ENCODE data around the gene CCNJ. TPM values are rescaled to one million over a fixed set of nuclear protein-coding genes. Genes with fewer than 3 reads are reported as not detected.

CCNJ gene
- total and polyA plus RNA-seq, 8 donors = 1.5 to 3.8 (median 2.5) TPM

DNA sequence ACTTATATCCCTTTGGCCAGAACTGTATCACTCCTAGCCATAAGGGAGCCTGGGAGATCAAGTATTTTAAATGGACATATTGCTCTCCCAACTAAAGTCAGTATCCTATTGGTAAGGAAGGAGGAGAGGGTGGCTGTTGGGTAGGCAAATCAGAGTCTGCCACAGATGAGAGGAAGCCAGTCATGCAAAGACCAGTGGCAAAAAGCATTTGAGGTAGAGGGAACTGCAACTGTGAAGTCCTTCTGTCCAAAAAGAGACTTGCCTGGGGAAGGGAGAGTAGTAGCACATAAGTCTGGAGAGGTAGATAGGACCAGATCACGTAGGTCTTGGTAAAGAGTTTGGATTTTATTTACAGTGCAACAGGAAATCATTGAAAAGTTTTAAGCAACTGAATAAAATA is 8.8 kb upstream of the CCNJ start:
- H3K4me1 ChIP-seq = no peaks in the 10 kb centered on the region
- no peak overlapping the region for H3K4me3 ChIP-seq
- H3K27ac ChIP-seq = no peak overlapping the region
- WGBS, 2 donors = 89 to 93% methylated on average over 1 of the region's 1 CpG
- FAIRE-seq (no peak), ATAC-seq (no peak), DNase-seq (no peak)
- no peaks in the 10 kb centered on the region for H3K27me3 ChIP-seq
- intact Hi-C loops (cut with DNase I) = no loop called here
- TF ChIP-seq CTCF (IDR thresholded peaks at IDR 0.05) = no peak
- H3K36me3 ChIP-seq = no peaks in the 10 kb centered on the region
- H3K9me3 ChIP-seq = no peaks in the 10 kb centered on the region

- Histone ChIP-seq H3K27ac (no peak overlapping the region), H3K4me1 (peaks cover 0 to 6% (median 0%) of the 10 kb centered on the region in 3 donors), H3K9me3 (no peaks in the 10 kb centered on the region), H3K36me3 (no peaks in the 10 kb centered on the region), H3K27me3 (no peaks in the 10 kb centered on the region), H3K4me3 (no peak overlapping the region)
- ATAC-seq (no peak), DNase-seq (no peak), FAIRE-seq (no peak)
- TF ChIP-seq CTCF (IDR thresholded peaks at IDR 0.05) = no peak
- 80 to 84% methylated on average over 4 of the region's 4 CpGs for WGBS, 2 donors
- intact Hi-C loops (cut with DNase I) = no loop called here
These were observed 4.7 kb upstream of the CCNJ start for GRCh38 chr10:96038476-96039387.

DNA sequence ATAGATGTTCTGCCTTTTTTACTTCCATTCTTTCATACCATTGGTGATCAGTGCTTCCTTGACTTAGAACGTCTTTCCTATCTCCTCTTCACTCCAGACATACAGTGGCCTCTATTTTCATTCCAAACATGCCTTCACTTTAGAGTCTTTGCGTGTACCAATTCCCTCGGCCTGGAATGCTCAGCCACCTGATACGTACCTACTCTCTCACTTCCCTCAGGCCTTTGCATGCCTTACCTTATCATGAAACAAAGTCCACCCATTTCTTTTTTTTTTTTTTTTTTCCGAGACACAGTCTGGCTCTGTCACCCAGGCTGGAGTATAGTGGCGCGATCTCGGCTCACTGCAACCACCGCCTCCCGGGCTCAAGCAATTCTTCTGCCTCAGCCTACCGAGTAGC is 2.2 kb upstream of the CCNJ start:
- 92 to 93% methylated on average over 11 of the region's 11 CpGs for WGBS, 2 donors
- no peak for ATAC-seq
- intact Hi-C loops (cut with DNase I) = no loop called here

DNA sequence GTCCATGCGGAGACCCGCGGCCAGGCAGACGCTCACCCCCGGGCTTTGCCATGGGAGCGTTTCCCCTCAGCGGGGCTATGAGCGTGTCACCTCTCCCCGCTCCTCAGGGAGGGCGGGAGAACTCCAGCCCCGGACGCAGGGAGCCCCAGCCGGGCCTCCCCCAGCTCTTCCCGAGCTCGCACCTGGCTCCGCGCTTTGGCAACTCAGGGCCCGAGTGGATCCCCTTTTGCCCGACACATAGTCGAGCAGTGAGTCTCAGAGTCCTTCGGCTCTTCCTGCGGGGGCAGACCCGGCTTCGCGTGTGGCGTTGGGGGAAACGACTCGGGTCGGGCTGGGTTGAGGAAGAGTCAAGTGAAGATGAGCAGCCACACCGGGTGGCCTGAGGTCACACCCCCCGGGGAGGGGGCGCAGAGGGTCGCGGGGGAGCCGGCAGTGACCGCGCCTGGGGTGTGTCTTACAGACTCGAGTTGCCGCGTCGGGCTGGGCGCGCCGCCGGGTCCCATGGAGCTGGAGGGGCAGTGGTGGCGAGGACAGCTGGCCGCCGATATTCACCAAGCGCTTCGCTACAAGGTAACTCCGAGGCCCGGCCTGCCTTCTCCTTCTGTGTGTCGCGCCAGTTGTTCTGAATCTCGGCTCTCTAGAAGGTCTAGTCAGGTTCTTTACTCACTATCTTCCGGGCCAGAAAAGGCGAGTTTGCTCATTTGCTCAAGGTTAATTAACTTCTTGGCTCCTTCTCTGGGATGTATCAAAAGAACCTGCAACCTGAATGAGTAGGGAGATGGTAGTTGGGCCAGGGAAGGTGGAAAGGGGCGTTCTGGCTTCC is 721 bp downstream of the CCNJ start:
- H3K4me3 ChIP-seq = peak overlapping the region; percentile 54 to 81 (median 74)
- no peak for FAIRE-seq

More for the DNA sequence above, 2.2 kb upstream of the CCNJ start:
- Histone ChIP-seq H3K9me3 (no peaks in the 10 kb centered on the region), H3K4me3 (no peak overlapping the region), H3K36me3 (no peaks in the 10 kb centered on the region), H3K27me3 (no peaks in the 10 kb centered on the region), H3K4me1 (peaks cover 0 to 10% (median 0%) of the 10 kb centered on the region in 3 donors), H3K27ac (no peak overlapping the region)
- FAIRE-seq (no peak), DNase-seq (no peak)
- no peak for TF ChIP-seq CTCF (IDR thresholded peaks at IDR 0.05)

More for the DNA sequence above, 721 bp downstream of the CCNJ start:
- Histone ChIP-seq H3K27ac (peak overlapping the region; percentile 63 to 81 (median 74)), H3K9me3 (no peaks in the 10 kb centered on the region), H3K27me3 (no peaks in the 10 kb centered on the region), H3K4me1 (peaks cover 0 to 10% (median 0%) of the 10 kb centered on the region in 3 donors), H3K36me3 (no peaks in the 10 kb centered on the region)
- 1% methylated on average over 57 to 58 of the region's 58 CpGs for WGBS, 2 donors
- ATAC-seq (peak; percentile 59 to 76 (median 69)), DNase-seq (peak; percentile 39 to 84 (median 49))
- no peak for TF ChIP-seq CTCF (IDR thresholded peaks at IDR 0.05)
- intact Hi-C loops (cut with DNase I) = no loop called here

All from pancreas (tissue), 10 donors.